Upper lobe of left lung (tissue), 6 donors: Measurements from ENCODE around the gene ZNF30. TPM values are rescaled to one million over a fixed set of nuclear protein-coding genes. Genes with fewer than 3 reads are reported as not detected.

Experiments
- ATAC-seq, 2 donors: fragments of 200-7000 bp; cut with Tn5 transposase; one replicate each; pipeline ENCODE4 v1.9.1; 2022; ENCODE audit warnings: mild to moderate bottlenecking in 2 of 2, moderate library complexity in 2 of 2; ENCODE audit not compliant: low FRiP score in 2 of 2
- DNase-seq, 2 donors: peaks; one replicate each; pipeline ENCODE4 v3.0.0-alpha.2; 2019 to 2020
- H3K27ac ChIP-seq, 4 donors: fragments of 200-600 bp; sonication (generic); one replicate each; pipeline ENCODE4 v1.5.1; 2016 to 2019
- H3K27me3 ChIP-seq, 4 donors: fragments of 200-600 bp; sonication (generic); one replicate each; pipeline ENCODE4 v1.5.1; 2017 to 2019
- H3K36me3 ChIP-seq, 4 donors: fragments of 200-600 bp; sonication (generic); one replicate each; pipeline ENCODE4 v1.5.1; 2016 to 2019
- H3K4me1 ChIP-seq, 4 donors: fragments of 200-600 bp; sonication (generic); one replicate each; pipeline ENCODE4 v1.5.1; 2018 to 2019
- H3K4me3 ChIP-seq, 4 donors: fragments of 200-600 bp; sonication (generic); one replicate each; pipeline ENCODE4 v1.5.1; 2017 to 2019; ENCODE audit warnings: mild to moderate bottlenecking in 2 of 4, moderate library complexity in 1 of 4
- H3K9me3 ChIP-seq, 4 donors: fragments of 200-600 bp; sonication (generic); one replicate each; pipeline ENCODE4 v1.5.1; 2018 to 2019
- EP300 ChIP-seq, 4 donors: sonication (generic); formaldehyde crosslinking; IDR thresholded peaks; one replicate each; pipeline ENCODE4 v1.5.1; 2017; ENCODE audit warnings: antibody characterized with exemption in 4 of 4, control low read depth in 2 of 4
- POLR2A ChIP-seq, 4 donors: fragments of 450-650 bp; IDR thresholded peaks; one replicate each; pipeline ENCODE4 v1.5.1; 2016 to 2017; ENCODE audit warnings: antibody characterized with exemption in 4 of 4, mild to moderate bottlenecking in 2 of 4
- POLR2AphosphoS5 ChIP-seq, 2 donors: sonication (generic); formaldehyde crosslinking; IDR thresholded peaks; one replicate each; pipeline ENCODE4 v1.5.1; 2017; ENCODE audit warnings: antibody characterized with exemption in 2 of 2
- WGBS, 2 donors: methylation state at CpG; one replicate each; pipeline ENCODE4 v1.1.5; 2017 to 2018; 5-methylcytosine and 5-hydroxymethylcytosine counted together
- total RNA-seq, 6 donors: library from RNA; depleted of rRNA in 4 of 6; stranded (reverse); fragments of >200 nt in 4 of 6; gene quantifications; one replicate each; pipeline versions ENCODE4 v1.1.0 to v1.2.1, GENCODE V29; 2016 to 2021
- TF ChIP-seq, protein P1 (sequence below), 6 experiments: fragments of 450-650 bp in 4 of 6; fragments of 200-600 bp in 2 of 6; sonication (generic) in 2 of 6; IDR thresholded peaks; one replicate each; pipeline ENCODE4 v1.5.1; 2016 to 2019; ENCODE audit warnings: antibody characterized with exemption in 6 of 6
- donor health status: DM: no; HTN: no; CAD: no; lungs with moderate emphysema.
- donor health status: DM: no; HTN: yes; CAD: no; lungs with severe emphysema.

The ZNF30 gene
- total RNA-seq, 6 donors from 2014 or later = 2.1 to 15.7 (median 3.2) TPM

GRCh38 chr19:34925278-34925855, 1.3 kb upstream of the ZNF30 start:
- H3K4me3 ChIP-seq = no peak overlapping the region
- H3K27me3 ChIP-seq = no peaks in the 10 kb centered on the region
- no peaks in the 10 kb centered on the region for H3K36me3 ChIP-seq
- TF ChIP-seq POLR2A (IDR thresholded peaks at IDR 0.05) (no peak), EP300 (IDR thresholded peaks at IDR 0.05) (no peak), POLR2AphosphoS5 (IDR thresholded peaks at IDR 0.05) (no peak)
- TF ChIP-seq, protein P1, sequence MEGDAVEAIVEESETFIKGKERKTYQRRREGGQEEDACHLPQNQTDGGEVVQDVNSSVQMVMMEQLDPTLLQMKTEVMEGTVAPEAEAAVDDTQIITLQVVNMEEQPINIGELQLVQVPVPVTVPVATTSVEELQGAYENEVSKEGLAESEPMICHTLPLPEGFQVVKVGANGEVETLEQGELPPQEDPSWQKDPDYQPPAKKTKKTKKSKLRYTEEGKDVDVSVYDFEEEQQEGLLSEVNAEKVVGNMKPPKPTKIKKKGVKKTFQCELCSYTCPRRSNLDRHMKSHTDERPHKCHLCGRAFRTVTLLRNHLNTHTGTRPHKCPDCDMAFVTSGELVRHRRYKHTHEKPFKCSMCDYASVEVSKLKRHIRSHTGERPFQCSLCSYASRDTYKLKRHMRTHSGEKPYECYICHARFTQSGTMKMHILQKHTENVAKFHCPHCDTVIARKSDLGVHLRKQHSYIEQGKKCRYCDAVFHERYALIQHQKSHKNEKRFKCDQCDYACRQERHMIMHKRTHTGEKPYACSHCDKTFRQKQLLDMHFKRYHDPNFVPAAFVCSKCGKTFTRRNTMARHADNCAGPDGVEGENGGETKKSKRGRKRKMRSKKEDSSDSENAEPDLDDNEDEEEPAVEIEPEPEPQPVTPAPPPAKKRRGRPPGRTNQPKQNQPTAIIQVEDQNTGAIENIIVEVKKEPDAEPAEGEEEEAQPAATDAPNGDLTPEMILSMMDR (IDR thresholded peaks at IDR 0.05) = no peak
- peak in 1 of 2 donors; percentile 52 for DNase-seq
- H3K4me1 ChIP-seq = peaks cover 9 to 17% (median 14%) of the 10 kb centered on the region in 4 donors
- H3K9me3 ChIP-seq = no peaks in the 10 kb centered on the region
- no peak for ATAC-seq
- 86 to 90% methylated on average over 12 to 15 of the region's 15 CpGs for WGBS, 2 donors
- no peak overlapping the region for H3K27ac ChIP-seq

- 75 to 78% methylated on average over 3 of the region's 3 CpGs for WGBS, 2 donors
- H3K27ac ChIP-seq = peak overlapping the region in 3 of 4 donors; percentile 67 to 87 (median 70)
- no peak for ATAC-seq
- peak overlapping the region in 2 of 4 donors; percentile 56 to 69 for H3K4me3 ChIP-seq
- H3K27me3 ChIP-seq = no peaks in the 10 kb centered on the region
- H3K9me3 ChIP-seq = no peaks in the 10 kb centered on the region
- H3K4me1 ChIP-seq = peaks cover 9 to 17% (median 14%) of the 10 kb centered on the region in 4 donors
- H3K36me3 ChIP-seq = peaks cover 0 to 5% (median 0%) of the 10 kb centered on the region in 4 donors
- TF ChIP-seq, protein P1 (IDR thresholded peaks at IDR 0.05) = no peak
- TF ChIP-seq POLR2A (IDR thresholded peaks at IDR 0.05) = no peak
- TF ChIP-seq EP300 (IDR thresholded peaks at IDR 0.05) = no peak
- TF ChIP-seq POLR2AphosphoS5 (IDR thresholded peaks at IDR 0.05) = no peak
- DNase-seq = no peak
Measured at GRCh38 chr19:34926361-34926684, 380 bp upstream of the ZNF30 start.

DNA sequence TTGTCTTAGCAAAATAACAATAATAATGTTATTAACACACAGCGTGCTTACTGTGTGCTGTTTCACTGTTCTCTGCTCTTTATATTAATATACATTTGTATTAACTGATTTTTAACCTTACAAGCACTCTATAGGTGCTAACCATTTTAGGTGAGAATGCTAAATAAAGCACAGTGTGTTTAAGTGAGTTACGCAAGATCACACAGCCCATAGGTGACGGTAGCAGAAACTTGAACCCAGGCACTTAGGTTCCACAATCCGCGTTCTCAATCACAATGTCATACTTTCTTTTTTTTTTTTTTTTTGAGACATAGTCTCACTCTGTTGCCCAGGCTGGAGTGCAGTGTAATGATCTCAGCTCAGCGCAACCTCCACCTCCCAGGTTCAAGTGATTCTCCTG, 5.8 kb downstream of the ZNF30 start:
- ATAC-seq (no peak), DNase-seq (no peak)
- Histone ChIP-seq H3K9me3 (no peaks in the 10 kb centered on the region), H3K27ac (no peak overlapping the region), H3K27me3 (no peaks in the 10 kb centered on the region), H3K4me1 (peaks cover 4 to 5% (median 5%) of the 10 kb centered on the region in 4 donors), H3K4me3 (no peak overlapping the region), H3K36me3 (peaks cover 4 to 56% (median 21%) of the 10 kb centered on the region in 4 donors)
- TF ChIP-seq, protein P1 (IDR thresholded peaks at IDR 0.05) = no peak
- TF ChIP-seq EP300 (IDR thresholded peaks at IDR 0.05) (no peak), POLR2A (IDR thresholded peaks at IDR 0.05) (no peak), POLR2AphosphoS5 (IDR thresholded peaks at IDR 0.05) (no peak)
- WGBS, 2 donors = 95 to 96% methylated on average over 6 of the region's 6 CpGs

GRCh38 chr19:34936184-34936583, 9.5 kb downstream of the ZNF30 start:
- H3K36me3 ChIP-seq = peaks cover 4 to 60% (median 21%) of the 10 kb centered on the region in 4 donors
- DNase-seq = no peak
- H3K27me3 ChIP-seq = no peaks in the 10 kb centered on the region
- no peak overlapping the region for H3K27ac ChIP-seq
- no peaks in the 10 kb centered on the region for H3K4me1 ChIP-seq
- ATAC-seq = no peak
- 96 to 98% methylated on average over 4 of the region's 4 CpGs for WGBS, 2 donors
- H3K9me3 ChIP-seq = peaks cover 0 to 3% (median 0%) of the 10 kb centered on the region in 4 donors
- H3K4me3 ChIP-seq = no peak overlapping the region
- no peak for TF ChIP-seq POLR2AphosphoS5 (IDR thresholded peaks at IDR 0.05)
- TF ChIP-seq EP300 (IDR thresholded peaks at IDR 0.05) = no peak
- TF ChIP-seq POLR2A (IDR thresholded peaks at IDR 0.05) = no peak
- TF ChIP-seq, protein P1 (IDR thresholded peaks at IDR 0.05) = no peak

DNA sequence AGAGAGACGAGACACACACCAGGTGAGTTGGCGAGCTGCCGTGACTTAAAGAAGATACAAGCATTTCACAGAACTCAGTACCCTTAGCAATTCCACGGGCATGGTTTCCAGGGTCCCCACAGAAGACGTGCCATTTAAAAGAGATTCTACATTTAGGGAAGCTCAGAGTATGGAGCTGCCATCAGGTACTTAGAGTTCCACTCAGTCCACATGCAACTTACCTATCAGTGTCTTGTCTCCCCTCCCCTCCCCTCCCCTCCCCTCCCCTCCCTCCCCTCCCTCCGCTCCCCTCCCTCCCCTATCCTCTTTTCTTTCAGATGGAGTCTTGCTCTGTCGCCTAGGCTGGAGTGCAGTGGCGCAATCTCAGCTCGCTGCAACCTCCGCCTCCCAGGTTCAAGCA, 12.2 kb downstream of the ZNF30 start:
- Histone ChIP-seq H3K4me1 (no peaks in the 10 kb centered on the region), H3K27me3 (no peaks in the 10 kb centered on the region), H3K4me3 (no peak overlapping the region), H3K36me3 (peaks cover 3 to 46% (median 18%) of the 10 kb centered on the region in 4 donors), H3K9me3 (peaks cover 7 to 30% (median 14%) of the 10 kb centered on the region in 4 donors), H3K27ac (no peak overlapping the region)
- TF ChIP-seq POLR2A (IDR thresholded peaks at IDR 0.05) (no peak), EP300 (IDR thresholded peaks at IDR 0.05) (no peak), POLR2AphosphoS5 (IDR thresholded peaks at IDR 0.05) (no peak)
- TF ChIP-seq, protein P1 (IDR thresholded peaks at IDR 0.05) = no peak
- no peak for ATAC-seq
- WGBS, 2 donors = 89 to 98% methylated on average over 10 of the region's 10 CpGs
- DNase-seq = no peak
